NT2/D1 (cell line): Measurements from ENCODE around the gene GNE.

Source experiments
- SUZ12 ChIP-seq: IDR thresholded peaks from 2 replicates; pipeline ENCODE4 v1.6.1; 2011; ENCODE audit not compliant: insufficient read length, insufficient read depth; ENCODE audit errors: extremely low read depth
- YY1 ChIP-seq: IDR thresholded peaks from 2 replicates; pipeline ENCODE4 v1.6.1; 2011; ENCODE audit not compliant: insufficient read length, insufficient read depth
- ZNF274 ChIP-seq: IDR thresholded peaks from 2 replicates; pipeline ENCODE4 v1.6.1; 2011; ENCODE audit warnings: mild to moderate bottlenecking, low read depth, low read length

DNA sequence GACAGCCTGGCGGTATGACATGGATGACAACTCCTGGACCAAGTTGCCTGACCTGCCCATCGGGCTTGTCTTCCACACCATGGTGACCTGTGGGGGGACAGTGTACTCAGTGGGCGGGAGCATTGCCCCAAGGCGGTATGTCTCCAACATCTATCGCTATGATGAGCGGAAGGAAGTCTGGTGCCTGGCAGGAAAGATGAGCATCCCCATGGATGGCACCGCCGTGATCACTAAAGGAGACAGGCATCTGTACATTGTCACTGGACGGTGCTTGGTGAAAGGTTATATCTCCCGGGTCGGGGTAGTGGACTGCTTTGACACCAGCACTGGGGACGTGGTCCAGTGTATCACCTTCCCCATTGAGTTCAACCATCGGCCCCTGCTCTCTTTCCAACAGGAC lies 87.7 kb downstream of the GNE start:
- TF ChIP-seq YY1 (no peak), SUZ12 (no peak), ZNF274 (no peak)
